Measurements from ENCODE around the gene SACS.

The SACS gene

DNA sequence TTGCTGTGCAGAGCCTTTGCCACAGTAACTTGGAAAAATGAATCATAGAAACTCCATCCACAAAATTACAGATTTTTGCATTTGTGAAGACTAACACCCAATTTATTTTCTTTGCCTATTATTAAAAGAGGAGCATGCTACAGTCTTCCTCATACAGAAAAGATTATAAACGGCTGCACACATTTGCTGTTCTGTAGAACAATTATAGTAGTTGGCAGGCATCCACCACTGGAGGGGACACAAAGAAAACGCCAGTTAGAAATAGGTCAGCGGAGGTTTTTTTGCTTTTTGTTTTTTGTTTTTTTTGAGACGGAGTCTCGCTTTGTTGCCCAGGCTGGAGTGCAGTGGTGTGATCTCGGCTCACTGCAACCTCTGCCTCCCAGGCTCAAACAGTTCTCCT, 51.6 kb downstream of the SACS start:
- no peak for TF ChIP-seq POLR2A (IDR thresholded peaks at IDR 0.05; ENCODE audit: low read depth, low read length)
- FAIRE-seq (no peak), DNase-seq (ENCODE audit: insufficient read length, low spot score) (no peak)

DNA sequence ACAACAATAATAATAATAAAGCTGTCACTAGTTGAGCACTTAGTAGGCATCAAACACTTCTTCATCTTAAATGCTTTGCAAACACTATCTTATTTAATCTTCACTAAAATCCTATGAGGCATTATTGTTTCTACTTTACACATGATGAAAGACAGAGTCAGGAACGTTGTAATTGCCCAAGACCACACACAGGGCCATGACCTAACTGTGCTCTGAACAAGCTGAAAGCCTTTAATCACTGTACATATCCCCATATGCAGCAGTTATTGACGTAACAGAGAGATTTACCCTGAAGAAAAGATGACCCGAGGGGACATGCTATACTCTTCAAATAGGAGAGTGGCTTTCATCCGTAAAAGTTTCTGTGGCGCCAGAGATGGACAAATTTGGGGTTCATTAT, 53.0 kb downstream of the SACS start:
- no peak for DNase-seq (ENCODE audit: insufficient read length, low spot score)
- FAIRE-seq = no peak
- no peak for TF ChIP-seq POLR2A (IDR thresholded peaks at IDR 0.05; ENCODE audit: low read depth, low read length)

DNA sequence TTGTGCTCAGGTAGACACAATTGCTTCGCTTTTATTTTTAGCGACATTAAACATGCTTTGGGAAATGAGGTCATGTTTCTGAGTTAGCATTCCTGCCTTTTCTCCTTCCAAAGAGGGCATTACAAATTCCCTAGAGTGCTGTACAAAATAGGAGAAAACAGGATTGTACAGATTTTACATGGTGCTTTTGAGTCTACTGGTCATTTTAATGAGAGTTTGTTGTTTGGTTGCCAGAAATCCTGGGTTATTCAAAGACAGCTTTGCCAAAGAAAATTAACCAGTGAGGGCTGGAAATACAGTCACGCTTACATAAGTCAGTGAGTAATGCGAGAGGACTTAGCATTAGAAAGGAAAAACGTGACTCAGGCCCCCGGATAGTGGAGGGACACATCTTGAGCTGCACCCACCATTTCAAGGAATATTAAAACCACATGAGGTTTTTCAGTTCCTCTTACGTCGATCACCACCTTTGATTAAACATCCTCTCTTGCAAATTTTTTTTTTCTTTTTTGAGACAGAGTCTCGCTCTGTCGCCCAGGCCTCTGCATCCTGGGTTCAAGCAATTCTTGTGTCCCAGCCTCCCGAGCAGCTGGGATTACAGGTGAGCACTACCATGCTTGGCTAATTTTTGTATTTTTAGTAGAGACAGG, 55.4 kb downstream of the SACS start:
- TF ChIP-seq POLR2A (IDR thresholded peaks at IDR 0.05; ENCODE audit: low read depth, low read length) = no peak
- FAIRE-seq = peak; percentile 52
- peak; percentile 59 for DNase-seq (ENCODE audit: insufficient read length, low spot score)

DNA sequence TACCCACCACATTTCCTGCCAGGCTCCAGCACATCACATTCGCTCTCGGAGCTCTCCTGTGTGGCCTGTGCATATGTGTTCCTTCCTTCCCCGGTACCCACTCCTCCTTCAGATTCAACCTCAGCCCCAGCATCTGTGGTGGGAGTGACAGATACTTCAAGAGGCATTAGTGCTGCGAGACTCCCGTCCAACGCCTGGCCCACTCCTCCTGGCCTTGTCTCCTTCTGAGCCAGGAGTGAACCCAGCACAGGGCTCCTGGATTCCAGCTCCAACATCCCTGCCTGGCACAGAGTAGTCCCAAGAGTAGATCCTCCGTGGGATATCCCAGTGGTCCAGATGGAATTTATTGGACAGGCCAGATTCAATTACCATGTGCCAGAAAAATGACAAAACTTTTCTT, 55.9 kb downstream of the SACS start:
- DNase-seq (ENCODE audit: insufficient read length, low spot score) = no peak
- TF ChIP-seq POLR2A (IDR thresholded peaks at IDR 0.05; ENCODE audit: low read depth, low read length) = no peak
- no peak for FAIRE-seq

DNA sequence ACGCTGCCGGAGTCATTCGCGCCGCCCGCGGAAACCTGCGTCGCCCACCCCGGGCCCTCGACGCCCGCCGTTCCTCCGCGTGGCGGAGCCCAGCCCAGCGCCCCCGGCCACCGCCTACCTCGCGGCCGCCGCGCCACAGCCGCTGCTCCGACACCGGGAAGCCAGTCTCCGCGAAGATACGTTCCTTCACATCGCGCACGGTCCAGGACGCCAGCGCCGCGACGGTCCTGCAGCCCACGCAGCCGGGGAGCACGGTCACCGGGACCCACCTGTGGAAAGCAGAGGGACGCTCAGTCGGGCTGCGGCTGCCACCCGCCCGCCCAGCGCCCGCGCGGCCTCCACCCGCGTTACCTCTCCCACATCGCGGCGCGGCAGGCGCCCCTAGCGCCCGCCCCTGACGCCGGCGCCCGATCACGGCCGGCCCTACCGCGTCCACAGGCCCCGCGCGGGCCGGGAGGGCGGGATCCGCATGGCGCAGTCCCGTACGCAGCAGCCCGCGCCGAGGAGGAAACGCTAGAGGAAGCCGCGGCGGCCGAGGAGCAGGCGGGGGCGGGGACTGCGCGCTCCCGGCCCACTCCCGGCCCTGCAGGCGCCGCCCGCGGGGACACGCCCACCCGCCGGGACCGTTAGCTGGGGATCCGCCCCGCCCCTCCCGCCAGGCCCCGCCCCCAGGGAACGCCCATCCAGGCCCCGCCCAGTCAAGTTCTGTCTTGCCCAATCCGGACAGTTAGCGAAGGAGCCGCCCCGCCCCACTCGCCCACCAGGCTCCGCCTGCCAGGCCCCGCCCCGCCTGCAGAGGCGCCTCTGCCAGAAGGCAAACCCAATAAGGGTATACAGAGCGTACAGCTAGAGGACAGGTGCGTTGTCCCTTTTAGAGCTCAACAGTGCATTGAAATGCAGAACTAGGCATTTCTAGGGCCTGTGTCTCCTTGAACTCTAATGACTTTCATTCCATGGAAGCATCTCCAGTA, 58.2 kb downstream of the SACS start:
- FAIRE-seq = no peak
- peak; percentile 70 for TF ChIP-seq POLR2A (IDR thresholded peaks at IDR 0.05; ENCODE audit: low read depth, low read length)
- peak; percentile 71 for DNase-seq (ENCODE audit: insufficient read length, low spot score)

- TF ChIP-seq POLR2A (IDR thresholded peaks at IDR 0.05; ENCODE audit: low read depth, low read length) = no peak
- DNase-seq (ENCODE audit: insufficient read length, low spot score) (no peak), FAIRE-seq (no peak)
Observed at GRCh38 chr13:23372264-23372906, 61.1 kb downstream of the SACS start.

GRCh38 chr13:23367907-23368306, 65.6 kb downstream of the SACS start:
- DNase-seq (ENCODE audit: insufficient read length, low spot score) (no peak), FAIRE-seq (no peak)
- no peak for TF ChIP-seq POLR2A (IDR thresholded peaks at IDR 0.05; ENCODE audit: low read depth, low read length)

GRCh38 chr13:23365652-23366051, 67.8 kb downstream of the SACS start:
- DNase-seq (ENCODE audit: insufficient read length, low spot score) (no peak), FAIRE-seq (no peak)
- TF ChIP-seq POLR2A (IDR thresholded peaks at IDR 0.05; ENCODE audit: low read depth, low read length) = no peak

DNA sequence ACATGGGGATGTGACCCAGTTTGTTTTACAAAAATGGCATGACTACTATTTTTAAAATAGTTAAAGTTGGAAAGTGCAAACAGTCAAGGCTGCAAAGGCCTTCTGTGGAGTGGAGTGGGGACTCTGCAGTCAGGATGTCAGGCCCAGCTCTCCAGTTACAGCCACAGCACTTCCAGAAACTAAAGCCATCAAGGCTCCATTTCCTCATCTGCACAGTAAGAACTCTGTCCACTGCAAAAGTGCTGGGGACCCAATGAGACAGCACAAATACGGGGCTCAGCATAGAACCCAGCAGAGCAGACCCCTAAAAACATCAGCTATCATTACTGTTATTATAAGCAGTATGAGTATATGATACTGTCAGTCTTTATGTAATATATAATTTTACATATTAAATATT, 73.6 kb downstream of the SACS start:
- FAIRE-seq = no peak
- no peak for TF ChIP-seq POLR2A (IDR thresholded peaks at IDR 0.05; ENCODE audit: low read depth, low read length)
- DNase-seq (ENCODE audit: insufficient read length, low spot score) = no peak

DNA sequence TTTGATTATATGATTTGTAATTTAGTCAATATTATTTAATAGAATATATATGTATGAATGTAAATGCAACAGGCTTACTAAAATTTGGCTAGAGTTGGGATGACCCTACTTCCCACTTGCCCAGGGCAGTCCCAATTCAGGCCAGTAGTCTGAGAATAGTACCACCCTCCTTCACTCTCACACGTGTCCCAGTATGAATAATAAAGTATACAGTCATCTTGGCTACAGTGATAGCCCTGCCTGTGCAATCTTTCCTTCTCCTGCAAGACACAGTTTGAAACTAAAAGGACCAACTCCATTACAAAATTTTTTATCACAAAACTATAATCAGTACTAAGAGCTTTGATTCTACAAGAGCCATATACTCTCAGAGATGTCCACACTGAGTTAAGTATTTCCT, 76.2 kb downstream of the SACS start:
- no peak for DNase-seq (ENCODE audit: insufficient read length, low spot score)
- FAIRE-seq = no peak
- TF ChIP-seq POLR2A (IDR thresholded peaks at IDR 0.05; ENCODE audit: low read depth, low read length) = no peak

DNA sequence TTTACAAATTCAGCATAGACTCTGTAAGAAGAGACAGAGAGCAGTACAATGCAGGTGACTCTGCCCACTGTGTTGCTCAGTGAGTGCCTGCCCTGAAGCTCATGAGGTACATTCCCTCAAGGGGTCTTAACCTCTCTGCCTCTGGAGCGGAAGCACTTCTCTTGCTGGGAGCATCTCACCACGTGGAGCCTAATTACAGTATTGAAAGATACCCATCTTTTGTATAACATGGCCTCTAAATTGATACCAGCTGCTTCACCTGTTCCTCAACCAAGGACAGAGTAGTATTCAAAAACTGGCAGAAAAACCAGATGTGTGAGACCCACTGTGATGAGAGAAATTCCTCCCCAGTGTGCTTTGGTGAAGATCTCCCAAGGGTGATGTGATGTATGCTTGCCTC, 77.1 kb downstream of the SACS start:
- no peak for TF ChIP-seq POLR2A (IDR thresholded peaks at IDR 0.05; ENCODE audit: low read depth, low read length)
- FAIRE-seq (no peak), DNase-seq (ENCODE audit: insufficient read length, low spot score) (no peak)

DNA sequence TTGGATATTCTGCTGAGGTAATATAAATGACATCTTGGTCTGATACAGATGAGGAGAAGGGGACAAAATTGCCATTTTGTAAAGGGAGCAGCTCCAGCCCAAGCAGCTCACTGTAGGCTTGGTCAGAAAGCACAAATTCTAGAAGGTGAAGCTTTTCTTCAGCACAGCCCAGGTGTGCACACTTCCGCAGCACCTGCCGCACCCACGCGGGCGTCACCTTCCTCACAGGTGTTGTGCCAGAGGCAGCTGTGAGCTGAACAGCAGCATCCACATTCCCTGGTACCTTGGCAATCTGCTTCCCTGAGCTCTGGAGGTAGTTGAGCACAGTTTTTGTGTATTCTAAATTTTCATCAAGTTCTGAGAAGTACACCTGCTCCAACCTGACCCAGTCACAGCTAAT, 79.0 kb downstream of the SACS start:
- DNase-seq (ENCODE audit: insufficient read length, low spot score) = no peak
- no peak for FAIRE-seq
- no peak for TF ChIP-seq POLR2A (IDR thresholded peaks at IDR 0.05; ENCODE audit: low read depth, low read length)

DNA sequence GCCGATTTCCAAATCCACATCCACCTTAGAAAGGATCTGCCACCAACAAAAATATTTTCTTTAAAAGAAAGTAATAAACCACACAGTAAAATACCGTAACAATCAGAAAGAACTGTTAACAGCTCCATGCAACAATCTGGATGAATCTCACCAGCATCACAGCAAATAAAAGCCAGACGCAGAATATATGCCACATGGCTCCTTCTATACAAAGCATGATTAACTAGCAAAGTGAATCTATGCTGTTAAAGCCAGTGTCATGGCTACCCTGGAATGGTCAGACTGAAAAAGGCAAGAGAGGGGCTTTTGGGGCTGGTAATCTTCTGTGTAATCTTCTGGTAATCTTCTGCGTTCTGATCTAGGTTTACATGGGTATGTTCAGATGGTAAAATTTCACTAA, 81.3 kb downstream of the SACS start:
- TF ChIP-seq POLR2A (IDR thresholded peaks at IDR 0.05; ENCODE audit: low read depth, low read length) = no peak
- FAIRE-seq (no peak), DNase-seq (ENCODE audit: insufficient read length, low spot score) (no peak)

- DNase-seq (ENCODE audit: insufficient read length, low spot score) (no peak), FAIRE-seq (no peak)
- no peak for TF ChIP-seq POLR2A (IDR thresholded peaks at IDR 0.05; ENCODE audit: low read depth, low read length)
Observed at GRCh38 chr13:23350009-23350408, 83.5 kb downstream of the SACS start.

Data from H54 (cell line).